AG04450 (cell line): Measurements from ENCODE around the gene COX19. TPM values are rescaled to one million over a fixed set of nuclear protein-coding genes. Genes with fewer than 3 reads are reported as not detected.

Experiments
- CTCF ChIA-PET: fragments of 300-600, 350-600 bp; formaldehyde crosslinking; extraction: SDS; loops from one replicate; lab custom pipeline; 2022; ENCODE audit warnings: antibody characterized with exemption, inconsistent platforms; lab: Charles Lee
- POLR2A ChIA-PET: fragments of 350-600 bp; formaldehyde crosslinking; extraction: SDS; loops from one replicate; lab custom pipeline; 2021; ENCODE audit warnings: antibody characterized with exemption, inconsistent platforms; lab: Yijun Ruan, JAX
- DNase-seq: peaks from one replicate; pipeline ENCODE4 v3.0.0-alpha.2; 2011; ENCODE audit warnings: low read depth, low spot score
- H3K27ac ChIP-seq: one replicate; pipeline ENCODE4 v1.5.1; 2012; ENCODE audit warnings: low read depth, low read length, control low read depth
- H3K27me3 ChIP-seq: one replicate; pipeline ENCODE4 v1.6.0; 2012; ENCODE audit warnings: low read length; ENCODE audit not compliant: control insufficient read depth, insufficient read depth
- H3K4me3 ChIP-seq: 2 replicates; pipeline ENCODE4 v1.5.1; 2011; ENCODE audit warnings: mild to moderate bottlenecking, low read depth, low read length, control low read depth
- H3K9me3 ChIP-seq: 2 replicates; pipeline ENCODE4 v1.5.1; 2012; ENCODE audit warnings: low read length; ENCODE audit not compliant: control insufficient read depth, insufficient read depth
- polyA minus RNA-seq: library from RNA; depleted of rRNA, polyadenylated mRNA; stranded (reverse); fragments of >200 nt; gene quantifications from 2 replicates; pipeline ENCODE4 v1.2.3, GENCODE V29; 2011; rRNA and poly(A)+ RNA removed
- polyA plus RNA-seq: library from polyadenylated mRNA; depleted of rRNA; stranded (reverse); fragments of >200 nt; gene quantifications from 2 replicates; pipeline ENCODE4 v1.2.3, GENCODE V29; 2011; rRNA removed
- TF ChIP-seq, protein P1 (sequence below): IDR thresholded peaks from 2 replicates; pipeline ENCODE4 v1.5.1; 2011; ENCODE audit warnings: low read depth, low read length, control low read depth, inconsistent platforms

COX19 gene, protein sequence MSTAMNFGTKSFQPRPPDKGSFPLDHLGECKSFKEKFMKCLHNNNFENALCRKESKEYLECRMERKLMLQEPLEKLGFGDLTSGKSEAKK
- polyA plus RNA-seq (6.5 and 6.8 TPM in 2 replicates), polyA minus RNA-seq (3.3 and 5.3 TPM in 2 replicates)

DNA sequence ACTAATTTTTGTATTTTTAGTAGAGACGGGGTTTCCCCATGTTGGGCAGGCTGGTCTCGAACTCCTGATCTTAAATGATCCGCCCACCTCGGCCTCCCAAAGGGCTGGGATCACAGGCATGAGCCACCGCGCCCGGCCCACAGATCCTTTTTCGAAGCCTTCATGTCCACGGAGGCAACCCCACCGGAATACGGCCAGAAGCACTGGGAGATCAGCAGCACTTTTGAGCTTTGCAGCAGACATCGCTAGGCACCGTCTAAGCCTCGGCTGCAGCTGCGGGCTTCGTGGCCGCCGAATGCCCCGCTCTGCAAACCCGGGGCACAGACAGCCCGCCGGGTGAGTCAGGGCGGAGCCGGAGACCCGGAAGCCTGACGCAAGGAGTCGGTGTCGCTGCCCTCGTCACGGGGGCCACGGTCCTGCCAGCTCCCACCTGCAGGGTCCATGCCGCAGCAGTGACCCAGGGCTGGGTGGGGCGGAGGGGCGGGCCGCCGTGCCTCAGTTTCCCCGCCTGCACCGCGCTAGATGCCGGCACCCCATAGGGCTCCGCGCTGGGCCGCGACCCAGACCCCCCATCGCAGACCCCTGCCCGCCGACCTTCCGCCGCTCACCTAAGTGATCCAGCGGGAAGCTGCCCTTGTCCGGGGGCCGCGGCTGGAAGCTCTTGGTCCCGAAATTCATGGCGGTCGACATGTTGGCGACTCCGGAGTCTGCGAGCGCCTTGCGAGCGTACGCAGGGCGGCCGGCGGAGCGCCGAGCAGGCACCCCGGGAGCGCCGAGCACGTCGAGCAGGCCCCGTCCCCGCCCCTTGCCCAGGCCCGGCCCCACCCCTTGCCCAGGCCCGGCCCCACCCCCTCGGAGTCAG is at the start of gene COX19:
Gene COX19 (minus strand): TSS at position 730 of the 862 bp plus-strand sequence. CDS start 40 bp downstream, at position 690.
- POLR2A ChIA-PET: interaction anchor here (0.5 to 2.0 kb wide), 8 partner anchors 9 to 99 kb away, joined by 3 to 9 read pairs (median 4); partner anchors contain the start of gene GET4
- TF ChIP-seq, protein P1, sequence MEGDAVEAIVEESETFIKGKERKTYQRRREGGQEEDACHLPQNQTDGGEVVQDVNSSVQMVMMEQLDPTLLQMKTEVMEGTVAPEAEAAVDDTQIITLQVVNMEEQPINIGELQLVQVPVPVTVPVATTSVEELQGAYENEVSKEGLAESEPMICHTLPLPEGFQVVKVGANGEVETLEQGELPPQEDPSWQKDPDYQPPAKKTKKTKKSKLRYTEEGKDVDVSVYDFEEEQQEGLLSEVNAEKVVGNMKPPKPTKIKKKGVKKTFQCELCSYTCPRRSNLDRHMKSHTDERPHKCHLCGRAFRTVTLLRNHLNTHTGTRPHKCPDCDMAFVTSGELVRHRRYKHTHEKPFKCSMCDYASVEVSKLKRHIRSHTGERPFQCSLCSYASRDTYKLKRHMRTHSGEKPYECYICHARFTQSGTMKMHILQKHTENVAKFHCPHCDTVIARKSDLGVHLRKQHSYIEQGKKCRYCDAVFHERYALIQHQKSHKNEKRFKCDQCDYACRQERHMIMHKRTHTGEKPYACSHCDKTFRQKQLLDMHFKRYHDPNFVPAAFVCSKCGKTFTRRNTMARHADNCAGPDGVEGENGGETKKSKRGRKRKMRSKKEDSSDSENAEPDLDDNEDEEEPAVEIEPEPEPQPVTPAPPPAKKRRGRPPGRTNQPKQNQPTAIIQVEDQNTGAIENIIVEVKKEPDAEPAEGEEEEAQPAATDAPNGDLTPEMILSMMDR: no peak
- peak; percentile 68 for DNase-seq
- Histone ChIP-seq H3K27ac (peak within 1 kb of the TSS; percentile 83), H3K9me3 (no peaks in the 10 kb centered on the region; the same call in 1 of the 2 replicates), H3K4me3 (peak within 1 kb of the TSS; percentile 93), H3K27me3 (no peaks in the 10 kb centered on the region)
- CTCF ChIA-PET: interaction anchor here (0.6 to 3.6 kb wide), 4 partner anchors 13 to 111 kb away, joined by 3 to 22 read pairs (median 3); no protein-coding TSS in a partner anchor

DNA sequence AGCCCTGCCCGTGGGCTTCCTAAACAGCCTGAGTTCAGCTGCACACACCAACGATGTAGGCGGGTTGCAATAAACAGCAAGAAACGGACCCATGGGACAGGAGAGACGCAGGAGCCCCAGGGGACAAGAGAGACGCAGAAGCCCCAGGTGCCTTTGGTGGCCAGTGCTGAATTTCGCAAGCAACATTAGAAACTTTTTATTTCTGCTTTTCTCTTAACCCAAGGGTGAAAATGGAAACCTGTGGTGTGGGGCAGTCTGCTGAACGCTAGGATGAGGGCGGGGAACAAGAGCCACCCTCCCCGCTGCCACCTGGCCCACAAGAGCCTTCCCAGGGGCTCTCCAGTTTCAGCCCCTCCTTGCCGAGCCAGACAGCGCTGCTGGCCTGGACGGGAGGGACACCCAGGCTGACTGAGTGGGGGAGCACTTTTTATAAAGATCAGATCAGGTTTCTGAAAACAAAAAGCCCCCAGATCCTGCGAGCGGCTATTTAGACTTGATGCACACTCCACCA is 49.0 kb upstream of the COX19 start:
- POLR2A ChIA-PET: no interaction called here
- TF ChIP-seq, protein P1: no peak
- Histone ChIP-seq H3K27ac (no peak overlapping the region), H3K9me3 (peaks cover 31% of the 10 kb centered on the region), H3K4me3 (no peak overlapping the region), H3K27me3 (no peaks in the 10 kb centered on the region)
- CTCF ChIA-PET: no interaction called here
- DNase-seq: no peak

DNA sequence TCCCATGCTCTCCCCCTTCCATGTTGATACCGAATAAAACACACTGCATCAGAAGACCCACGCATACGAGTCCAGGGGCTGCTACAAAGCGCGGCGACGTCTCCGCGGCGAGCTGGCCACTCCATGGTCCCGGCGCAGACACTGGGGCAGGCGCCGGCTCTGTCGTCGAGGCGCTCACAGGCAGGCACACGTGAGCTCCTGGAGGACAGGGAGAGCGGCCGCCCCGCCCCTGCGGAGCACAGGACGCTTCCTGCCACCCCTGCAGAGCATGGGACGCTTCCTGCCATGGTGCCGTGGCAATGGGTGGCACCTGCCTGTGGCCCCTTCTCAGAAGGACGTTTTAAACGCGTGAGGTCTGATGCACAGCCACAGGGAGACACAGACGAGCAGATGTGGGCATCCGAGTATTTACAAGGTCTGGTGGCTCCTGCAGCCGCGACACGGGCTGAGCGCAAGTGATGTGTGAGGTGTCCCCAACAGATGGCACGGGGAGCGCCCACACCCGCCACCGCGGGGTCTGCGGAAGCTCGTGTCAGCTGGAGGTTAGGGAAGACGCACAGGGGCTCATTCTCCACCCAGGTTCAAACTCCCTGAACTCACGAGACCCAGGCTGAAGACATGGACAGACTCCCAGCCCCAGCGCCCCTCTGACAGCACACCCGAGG is 47.6 kb upstream of the COX19 start:
- CTCF ChIA-PET: no interaction called here

DNA sequence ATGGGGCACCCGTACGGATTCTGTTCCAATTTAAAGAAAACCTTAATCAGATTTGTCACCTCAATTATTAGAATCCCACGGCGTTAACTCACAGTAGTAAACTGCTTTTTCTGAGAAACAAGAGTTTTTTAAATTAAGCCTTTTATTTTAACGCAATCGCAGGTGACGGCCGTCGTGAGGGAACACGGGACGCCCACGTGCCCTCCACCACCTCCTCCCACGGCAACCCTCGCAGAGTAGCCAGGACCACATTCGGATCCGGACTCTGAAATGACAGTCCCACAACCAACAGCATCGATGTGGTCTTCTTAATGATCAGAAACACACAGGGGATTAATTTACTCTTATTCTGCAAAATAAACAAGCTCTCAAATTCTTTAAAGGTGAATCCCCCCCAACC is 47.0 kb upstream of the COX19 start:
- Histone ChIP-seq H3K27me3 (no peaks in the 10 kb centered on the region), H3K9me3 (peaks cover 35% of the 10 kb centered on the region), H3K27ac (no peak overlapping the region), H3K4me3 (no peak overlapping the region)
- ChIA-PET POLR2A (interaction anchor here (0.6 kb wide), 1 partner anchor 18 kb away, joined by 7 read pairs; no protein-coding TSS in a partner anchor), CTCF (no interaction called here)
- DNase-seq: no peak
- TF ChIP-seq, protein P1: no peak

More for the DNA sequence above, 47.6 kb upstream of the COX19 start:
- no peak for DNase-seq
- Histone ChIP-seq H3K4me3 (no peak overlapping the region), H3K27ac (no peak overlapping the region), H3K9me3 (peaks cover 31% of the 10 kb centered on the region), H3K27me3 (no peaks in the 10 kb centered on the region)
- TF ChIP-seq, protein P1: no peak
- POLR2A ChIA-PET: interaction anchor here (0.6 kb wide), 1 partner anchor 18 kb away, joined by 7 read pairs; no protein-coding TSS in a partner anchor
